Keratinocyte (primary cell): ENCODE results near the gene TNFSF10.

ENCODE experiments used
- CTCF ChIP-seq, 3 experiments: IDR thresholded peaks in 1 of 3; conservative IDR thresholded peaks in 1 of 3; optimal IDR thresholded peaks in 1 of 3; 2 replicates in 2 of 3; 3 replicates in 1 of 3; pipeline versions ENCODE3 to v1.5.1; 2011; ENCODE audit warnings: low read length in 3 of 3, mild to moderate bottlenecking in 3 of 3, moderate library complexity in 2 of 3, control low read depth in 1 of 3, inconsistent platforms in 1 of 3; ENCODE audit not compliant: insufficient read depth in 2 of 3; ENCODE audit errors: extremely low read depth in 1 of 3
- EZH2 ChIP-seq: IDR thresholded peaks from one replicate; pipeline ENCODE4 v1.6.1; 2012; ENCODE audit warnings: inconsistent platforms, mild to moderate bottlenecking, low read length, moderate library complexity

- TF ChIP-seq CTCF (optimal IDR thresholded peaks at IDR 0.05 in 1 of 3, IDR thresholded peaks at IDR 0.05 in 1 of 3, conservative IDR thresholded peaks at IDR 0.05 in 1 of 3; ENCODE audit: extremely low read depth in 1 of 3, insufficient read depth in 2 of 3, low read length in 3 of 3) (no peak), EZH2 (no peak)
These were observed 56.6 kb downstream of the TNFSF10 start for GRCh38 chr3:172466553-172467130.
